ENCODE data around the gene NOS1.

Gene NOS1

GRCh38 chr12:117331691-117332090 lies 29.7 kb downstream of the NOS1 start:
- no peak for DNase-seq (ENCODE audit: low read depth, low spot score)

DNA sequence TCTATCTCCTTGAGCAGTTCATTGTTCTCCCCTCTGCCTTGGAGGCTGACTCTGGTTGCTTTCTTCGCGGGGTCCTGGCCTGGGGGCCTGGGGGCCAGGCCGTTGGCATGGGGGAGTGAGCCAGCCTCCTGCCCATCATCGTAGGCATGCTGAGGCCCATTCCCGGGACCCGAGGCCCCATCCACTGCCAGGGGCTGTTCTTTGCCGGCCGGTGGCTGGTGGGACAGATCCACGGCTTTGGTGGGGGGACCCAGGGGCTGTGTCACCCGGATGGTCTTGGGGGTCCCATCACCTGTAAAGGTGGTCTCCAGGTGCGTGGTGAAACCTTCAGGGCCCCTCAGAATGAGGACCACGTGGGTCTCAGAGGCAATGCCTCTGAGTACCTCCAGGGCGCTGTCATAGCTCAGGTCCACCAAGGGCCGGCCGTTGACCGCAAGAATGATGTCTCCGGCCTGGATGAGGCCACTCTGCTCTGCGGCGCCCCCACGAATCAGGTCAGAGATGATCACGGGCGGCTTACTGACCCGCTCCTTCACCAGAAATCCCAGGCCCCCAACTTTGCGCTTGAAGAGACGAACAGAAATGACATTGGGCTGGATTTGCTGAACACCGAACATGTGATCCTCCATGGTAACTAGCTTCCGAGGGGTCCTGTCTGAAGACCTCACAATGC lies 30.8 kb downstream of the NOS1 start:
- no peak for DNase-seq (ENCODE audit: low read depth, low spot score)

- no peak for DNase-seq (ENCODE audit: low read depth, low spot score)
Observed at GRCh38 chr12:117329756-117330155, 31.7 kb downstream of the NOS1 start.

DNA sequence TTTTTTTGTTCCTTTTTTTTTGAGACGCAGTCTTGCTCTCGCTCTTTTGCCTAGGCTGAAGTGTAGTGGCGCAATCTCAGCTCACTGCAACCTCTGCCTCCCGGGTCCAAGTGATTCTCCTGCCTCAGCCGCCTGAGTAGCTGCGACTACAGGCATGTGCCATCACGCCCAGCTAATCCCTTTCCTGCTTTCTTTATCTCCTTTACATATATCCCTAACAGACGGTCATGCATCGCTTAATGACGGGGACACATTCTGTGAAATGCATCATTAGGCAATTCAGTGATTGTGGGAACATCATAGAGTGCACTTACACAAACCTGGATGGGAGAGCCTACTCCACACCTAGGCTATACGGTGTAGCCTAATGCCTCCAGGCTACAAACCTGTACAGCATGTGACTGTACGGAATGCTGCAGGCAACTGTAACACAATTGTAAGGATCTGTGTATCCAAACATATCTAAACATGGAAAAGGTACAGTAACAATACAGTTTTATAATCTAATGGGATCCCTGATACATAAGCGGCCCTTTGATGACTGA lies 32.8 kb downstream of the NOS1 start:
- no peak for DNase-seq (ENCODE audit: low read depth, low spot score)

GRCh38 chr12:117322428-117322827 lies 39.0 kb downstream of the NOS1 start:
- no peak for DNase-seq (ENCODE audit: low read depth, low spot score)

DNA sequence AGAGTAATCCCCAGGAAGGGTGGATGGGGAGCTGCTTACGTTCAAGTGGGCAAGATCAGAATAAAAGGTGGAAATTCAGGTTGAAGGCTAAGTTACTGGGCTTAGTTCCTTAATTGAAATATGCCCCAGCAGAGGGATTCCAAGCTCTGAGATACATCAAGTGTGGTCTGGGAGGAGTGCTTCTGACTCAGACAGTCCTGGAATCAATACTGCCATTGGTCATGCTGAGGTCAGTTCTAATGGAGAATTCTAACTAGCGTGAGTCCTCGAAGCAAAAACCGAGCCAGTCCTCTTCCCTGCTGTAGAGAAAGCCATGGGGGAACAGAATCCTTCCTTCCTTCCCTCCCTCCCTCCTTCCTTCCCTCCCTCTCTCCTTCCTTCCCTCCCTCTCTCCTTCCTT lies 39.9 kb downstream of the NOS1 start:
- no peak for DNase-seq (ENCODE audit: low read depth, low spot score)

- DNase-seq (ENCODE audit: low read depth, low spot score), result no peak
Observed at GRCh38 chr12:117318591-117318990, 42.8 kb downstream of the NOS1 start.

- DNase-seq (ENCODE audit: low read depth, low spot score), result no peak
Observed at GRCh38 chr12:117316336-117316735, 45.1 kb downstream of the NOS1 start.

- DNase-seq (ENCODE audit: low read depth, low spot score), result no peak
Observed at GRCh38 chr12:117313926-117314325, 47.5 kb downstream of the NOS1 start.

GRCh38 chr12:117312770-117313169 lies 48.7 kb downstream of the NOS1 start:
- no peak for DNase-seq (ENCODE audit: low read depth, low spot score)

GRCh38 chr12:117309276-117309925 lies 52.0 kb downstream of the NOS1 start:
- DNase-seq (ENCODE audit: low read depth, low spot score), result no peak

DNA sequence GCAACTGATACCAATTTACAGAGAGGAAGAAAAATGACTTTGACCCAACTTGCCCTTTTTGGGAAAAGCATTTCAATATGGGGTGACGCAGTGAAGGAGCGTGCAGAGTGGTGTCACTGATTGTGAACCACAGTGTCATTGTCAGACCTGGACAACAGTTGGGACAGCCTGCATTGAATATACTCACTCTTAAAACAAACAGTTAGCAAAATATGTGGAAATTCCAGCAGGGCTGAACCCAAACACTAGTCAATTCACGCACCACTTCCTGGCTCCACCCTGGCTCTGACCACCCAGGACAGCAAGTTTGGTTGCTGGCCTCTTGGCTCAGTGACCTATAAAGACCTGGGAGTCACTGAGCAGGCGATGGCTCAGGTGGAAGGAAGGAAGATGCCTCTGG lies 61.3 kb downstream of the NOS1 start:
- no peak for DNase-seq (ENCODE audit: low read depth, low spot score)

GRCh38 chr12:117298648-117299225 lies 62.7 kb downstream of the NOS1 start:
- DNase-seq (ENCODE audit: low read depth, low spot score), result no peak

DNA sequence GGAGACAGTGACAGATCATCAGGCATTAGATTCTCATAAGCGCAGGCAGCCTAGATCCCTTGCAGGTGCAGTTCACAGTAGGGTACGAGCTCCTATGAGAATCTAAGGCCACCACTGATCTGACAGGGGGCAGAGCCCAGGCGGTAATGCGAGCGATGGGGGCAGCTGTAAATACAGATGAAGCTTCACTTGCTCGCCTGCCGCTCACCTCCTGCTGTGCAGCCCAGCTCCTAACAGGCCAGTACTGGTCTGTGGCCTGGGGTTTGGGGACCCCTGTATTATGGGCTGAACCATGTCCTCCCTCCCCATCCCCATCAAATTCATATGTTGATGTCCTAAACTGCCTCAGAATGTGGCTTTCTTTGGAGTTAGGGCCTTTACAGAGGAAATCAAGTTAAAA lies 63.2 kb downstream of the NOS1 start:
- DNase-seq (ENCODE audit: low read depth, low spot score), result no peak

DNA sequence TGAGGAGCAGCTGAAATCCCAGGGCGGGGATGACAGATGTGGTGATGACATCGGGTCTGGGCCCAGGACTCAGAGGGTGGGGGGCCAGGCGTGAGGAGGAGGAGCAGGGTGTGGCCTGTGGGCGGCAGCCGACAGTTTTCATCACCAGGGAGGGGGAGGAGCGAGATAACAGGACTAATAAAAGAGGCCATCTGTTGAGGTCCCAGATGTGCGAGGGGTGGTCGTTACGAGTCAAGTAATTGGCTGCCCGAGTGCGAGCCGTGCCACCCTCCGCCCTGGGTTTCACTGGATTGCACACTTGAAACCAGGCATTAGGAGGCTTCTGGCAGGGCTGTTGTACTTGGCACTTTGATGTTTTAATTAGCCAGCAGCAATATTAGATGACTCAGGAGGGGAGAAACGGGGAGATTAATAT lies 67.2 kb downstream of the NOS1 start:
- peak; percentile 9 for DNase-seq (ENCODE audit: low read depth, low spot score)

GRCh38 chr12:117293510-117293909 lies 67.9 kb downstream of the NOS1 start:
- no peak for DNase-seq (ENCODE audit: low read depth, low spot score)

GRCh38 chr12:117292688-117293087 lies 68.7 kb downstream of the NOS1 start:
- DNase-seq (ENCODE audit: low read depth, low spot score), result no peak

- peak; percentile 7 for DNase-seq (ENCODE audit: low read depth, low spot score)
Observed at GRCh38 chr12:117284140-117284539, 77.3 kb downstream of the NOS1 start.

DNA sequence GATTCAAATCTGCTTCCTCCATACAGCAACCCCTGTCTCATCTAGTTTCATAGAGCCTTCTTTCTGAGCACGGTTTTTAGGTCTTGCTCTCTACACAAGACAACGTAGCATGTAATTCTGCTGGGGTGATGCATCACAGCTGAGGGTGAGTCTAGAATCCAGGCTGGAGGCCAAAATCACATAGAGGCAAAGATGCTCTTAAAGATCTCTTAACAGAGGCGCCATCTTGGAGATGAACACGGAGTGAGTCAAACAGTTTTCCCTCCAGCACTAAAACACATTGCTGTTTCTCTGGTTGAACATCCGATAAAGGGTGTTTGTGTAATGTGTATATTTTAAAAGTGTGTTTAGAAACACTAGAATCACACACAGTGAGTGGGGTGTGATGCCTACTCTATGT lies 78.9 kb downstream of the NOS1 start:
- DNase-seq (ENCODE audit: low read depth, low spot score), result no peak

DNA sequence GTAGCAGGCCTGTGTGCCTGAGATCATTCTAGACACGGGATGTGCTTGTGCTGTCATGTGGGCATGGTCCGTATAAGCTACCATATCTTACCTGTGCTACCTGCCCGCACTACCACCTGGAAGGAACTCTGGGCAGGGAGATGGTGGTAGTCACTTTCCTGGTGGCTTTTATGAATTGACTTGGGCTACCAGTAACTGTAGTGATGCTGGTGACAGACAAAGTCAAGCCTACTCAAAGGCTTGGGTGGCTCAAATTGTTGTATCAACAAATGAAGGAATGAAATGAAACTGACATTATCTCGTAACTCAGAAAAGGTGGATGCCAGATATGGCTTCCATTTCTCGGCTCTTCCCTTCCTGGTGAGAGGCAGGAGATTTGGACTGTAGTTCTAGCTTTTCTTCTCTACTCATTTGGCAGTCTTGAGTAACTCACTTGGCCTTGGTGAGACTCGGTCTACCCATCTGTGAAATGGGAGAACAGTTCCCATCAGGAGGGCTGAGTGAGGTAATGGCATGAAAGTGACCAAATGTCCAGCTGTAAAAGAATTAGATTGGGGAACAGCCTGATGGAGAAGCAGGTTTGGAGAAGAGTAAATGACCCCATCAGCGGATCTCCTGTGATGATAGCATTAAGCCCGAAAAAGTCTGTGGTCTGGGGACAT lies 81.3 kb downstream of the NOS1 start:
- DNase-seq (ENCODE audit: low read depth, low spot score), result no peak

GRCh38 chr12:117279606-117280005 lies 81.8 kb downstream of the NOS1 start:
- peak; percentile 9 for DNase-seq (ENCODE audit: low read depth, low spot score)

- DNase-seq (ENCODE audit: low read depth, low spot score), result no peak
Observed at GRCh38 chr12:117277875-117278274, 83.6 kb downstream of the NOS1 start.

All from ELF-1 (cell line).